Brain pericyte (primary cell): ENCODE results near the gene MFAP2.
"Not testable (repeated sequence)": the region's sequence is repeated elsewhere in the genome, so short reads cannot be mapped to it uniquely, and the experiment has no call there.

Source experiments
- DNase-seq: peaks from one replicate; pipeline ENCODE4 v3.0.0-alpha.2; 2012; ENCODE audit warnings: low read depth, low spot score

Gene MFAP2

DNA sequence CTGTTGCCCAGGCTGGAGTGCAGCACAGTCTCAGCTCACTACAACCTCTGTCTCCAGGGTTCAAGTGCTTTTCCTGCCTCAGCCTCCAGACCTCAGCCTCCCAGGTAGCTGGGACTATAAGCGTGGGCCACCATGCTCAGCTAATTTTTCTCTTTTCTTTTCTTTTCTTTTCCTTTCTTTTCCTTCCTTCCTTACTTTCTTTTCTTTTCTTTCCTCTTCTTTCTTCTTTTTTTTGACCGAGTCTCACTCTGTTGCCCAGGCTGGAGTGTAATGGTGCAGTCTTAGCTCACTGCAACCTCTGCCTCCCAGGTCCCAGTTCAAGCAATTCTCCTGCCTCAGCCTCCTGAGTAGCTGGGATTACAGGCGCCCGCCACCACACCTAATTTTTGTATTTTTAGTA is 16.3 kb downstream of the MFAP2 start:
- not testable (repeated sequence) for DNase-seq

DNA sequence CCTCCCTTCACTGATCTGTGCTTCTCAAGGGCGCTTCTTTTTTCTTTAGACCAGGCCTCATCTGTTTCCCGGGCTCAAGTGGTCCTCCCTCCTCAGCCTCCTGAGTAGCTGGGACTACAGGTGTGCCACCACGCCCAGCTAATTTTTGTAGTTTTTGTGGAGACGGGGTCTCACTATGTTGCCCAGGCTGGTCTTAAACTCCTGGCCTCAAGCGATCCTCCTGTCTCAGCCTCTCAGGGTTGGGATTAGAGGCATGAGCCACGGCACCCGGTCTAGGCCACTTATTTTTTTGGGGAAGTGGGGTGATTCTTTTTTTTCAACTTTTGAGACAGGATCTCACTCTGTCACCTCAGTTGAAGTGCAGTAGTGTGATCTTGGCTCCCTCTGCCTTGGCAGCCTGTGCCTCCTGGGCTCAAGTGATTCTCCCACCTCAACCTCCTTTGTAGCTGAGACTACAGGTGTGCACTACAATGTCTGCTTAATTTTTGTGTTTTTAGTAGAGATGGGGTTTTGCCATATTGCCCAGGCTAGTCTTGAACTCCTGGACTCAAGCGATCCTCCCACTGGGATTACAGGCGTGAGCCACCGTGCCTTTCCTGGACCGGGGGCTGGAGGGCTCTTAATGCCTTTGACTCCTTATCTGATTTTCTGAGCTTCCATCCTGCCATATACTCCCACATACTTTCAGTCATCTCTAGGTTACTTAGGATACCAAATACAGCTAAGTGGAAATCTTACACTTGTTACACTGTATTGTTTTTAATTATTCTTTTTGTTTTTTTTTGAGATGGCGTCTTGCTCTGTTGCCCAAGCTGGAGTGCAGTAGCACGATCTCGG is 18.9 kb downstream of the MFAP2 start:
- DNase-seq: no peak

DNA sequence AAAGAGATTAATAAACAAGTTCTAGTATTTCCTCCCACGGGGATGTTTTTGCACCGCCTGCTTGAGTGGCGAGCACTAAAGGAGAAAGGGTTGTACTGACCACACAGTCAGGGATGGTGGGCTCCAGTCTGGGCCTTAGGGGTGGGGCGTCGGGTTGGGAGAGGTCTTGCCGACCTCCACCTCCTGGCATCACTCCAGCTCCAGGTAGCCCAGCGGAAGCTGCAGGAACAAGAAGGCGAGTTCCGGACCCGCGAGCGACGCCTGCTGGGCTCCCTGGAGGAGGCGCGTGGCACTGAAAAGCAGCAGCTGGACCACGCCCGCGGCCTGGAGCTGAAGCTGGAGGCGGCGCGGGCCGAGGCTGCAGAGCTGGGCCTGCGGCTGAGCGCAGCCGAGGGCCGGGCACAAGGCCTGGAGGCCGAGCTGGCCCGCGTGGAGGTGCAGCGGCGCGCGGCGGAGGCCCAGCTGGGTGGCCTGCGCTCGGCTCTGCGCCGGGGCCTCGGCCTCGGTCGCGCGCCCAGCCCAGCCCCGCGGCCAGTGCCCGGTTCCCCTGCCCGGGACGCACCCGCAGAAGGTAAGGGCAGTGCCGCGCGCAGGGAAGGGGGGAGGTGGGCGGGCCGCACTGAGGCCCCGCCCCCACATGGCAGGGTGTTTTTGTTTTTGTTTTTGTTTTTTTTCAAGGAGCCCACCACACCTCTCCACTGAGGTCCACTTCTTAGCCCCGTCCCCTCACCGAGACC is 19.7 kb downstream of the MFAP2 start:
- DNase-seq: no peak

DNA sequence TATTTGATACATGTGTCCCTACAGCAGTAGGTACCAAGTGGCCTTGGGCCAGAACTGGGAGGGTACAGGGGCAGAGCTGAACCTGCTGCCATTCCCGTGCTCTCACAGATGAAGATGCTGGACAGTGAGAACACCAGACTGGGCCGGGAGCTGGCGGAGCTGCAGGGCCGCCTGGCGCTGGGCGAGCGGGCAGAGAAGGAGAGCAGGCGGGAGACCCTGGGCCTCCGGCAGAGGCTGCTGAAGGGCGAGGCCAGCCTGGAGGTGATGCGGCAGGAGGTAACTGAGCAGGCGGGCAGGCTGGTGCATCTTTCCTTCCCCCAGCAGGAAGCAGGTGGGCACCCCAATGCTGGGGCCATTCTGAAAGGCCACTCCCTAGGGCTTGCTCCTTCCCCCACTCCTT is 21.9 kb downstream of the MFAP2 start:
- no peak for DNase-seq

DNA sequence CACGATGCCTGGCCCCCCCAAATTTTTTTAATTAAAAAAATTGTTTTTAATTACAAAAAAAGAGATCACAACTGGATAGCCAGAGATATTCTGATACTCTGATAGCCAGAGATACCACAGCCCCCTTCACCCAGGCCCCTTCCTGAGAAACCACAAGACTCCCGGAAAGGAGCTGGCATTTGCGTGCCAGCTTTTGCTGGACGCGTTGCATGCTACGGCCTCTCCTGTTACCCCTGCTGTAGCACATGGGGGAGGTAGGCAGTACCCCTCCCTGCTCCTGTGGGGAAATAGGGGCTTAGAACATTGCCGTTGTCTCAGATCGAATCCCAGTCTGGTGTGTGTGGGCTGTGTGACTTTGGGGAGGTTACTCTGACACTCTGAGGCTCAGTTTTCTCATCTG is 22.7 kb downstream of the MFAP2 start:
- no peak for DNase-seq

DNA sequence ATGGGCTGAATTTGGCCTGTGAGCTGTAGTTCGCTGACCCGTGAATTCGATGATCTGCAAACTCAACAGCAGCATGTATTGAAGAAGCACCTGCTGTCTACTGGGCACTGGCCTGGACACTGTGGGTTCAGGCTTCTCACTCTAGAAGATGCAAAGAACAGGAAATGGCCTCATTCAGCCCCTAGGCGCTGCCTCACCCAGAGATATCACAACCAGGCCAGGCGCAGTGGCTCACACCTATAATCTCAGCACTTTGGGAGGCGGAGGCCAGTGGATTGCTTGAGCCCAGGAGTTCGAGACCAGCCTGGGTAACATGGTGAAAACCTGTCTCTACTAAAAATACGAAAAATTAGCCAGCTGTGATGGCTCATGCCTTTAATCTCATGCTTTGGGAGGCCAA is 23.6 kb downstream of the MFAP2 start:
- DNase-seq: no peak

DNA sequence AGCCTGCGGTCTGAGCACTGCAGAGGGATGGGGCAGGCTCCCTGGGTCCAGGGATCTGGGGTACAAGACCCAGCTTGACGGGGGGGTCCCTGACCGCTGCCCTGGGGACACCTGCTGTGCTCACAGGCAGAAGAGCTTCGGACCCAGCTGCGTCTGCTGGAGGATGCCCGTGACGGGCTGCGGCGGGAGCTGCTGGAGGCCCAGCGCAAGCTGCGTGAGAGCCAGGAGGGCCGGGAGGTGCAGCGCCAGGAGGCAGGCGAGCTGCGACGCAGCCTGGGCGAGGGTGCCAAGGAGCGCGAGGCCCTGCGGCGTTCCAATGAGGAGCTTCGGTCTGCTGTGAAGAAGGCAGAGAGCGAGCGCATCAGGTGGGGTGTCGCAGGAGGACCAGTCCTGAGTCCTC is 25.2 kb downstream of the MFAP2 start:
- DNase-seq: no peak

DNA sequence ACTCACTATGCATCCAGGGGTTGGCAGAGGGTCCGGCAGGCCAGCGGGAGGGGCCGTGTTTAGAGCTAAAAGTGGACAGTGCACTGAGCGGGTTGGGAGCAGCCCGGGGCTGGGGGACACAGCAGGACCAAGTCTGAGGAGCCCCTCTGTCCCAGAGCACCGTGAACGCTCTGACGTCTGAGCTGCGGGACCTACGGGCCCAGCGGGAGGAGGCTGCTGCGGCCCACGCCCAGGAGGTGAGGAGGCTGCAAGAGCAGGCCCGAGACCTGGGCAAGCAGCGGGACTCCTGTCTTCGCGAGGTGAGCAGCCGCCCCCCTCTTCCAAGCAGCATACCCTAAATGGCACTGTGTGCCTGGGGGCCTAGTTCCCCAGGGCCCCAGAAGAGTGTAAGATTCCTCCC is 25.8 kb downstream of the MFAP2 start:
- DNase-seq: no peak

DNA sequence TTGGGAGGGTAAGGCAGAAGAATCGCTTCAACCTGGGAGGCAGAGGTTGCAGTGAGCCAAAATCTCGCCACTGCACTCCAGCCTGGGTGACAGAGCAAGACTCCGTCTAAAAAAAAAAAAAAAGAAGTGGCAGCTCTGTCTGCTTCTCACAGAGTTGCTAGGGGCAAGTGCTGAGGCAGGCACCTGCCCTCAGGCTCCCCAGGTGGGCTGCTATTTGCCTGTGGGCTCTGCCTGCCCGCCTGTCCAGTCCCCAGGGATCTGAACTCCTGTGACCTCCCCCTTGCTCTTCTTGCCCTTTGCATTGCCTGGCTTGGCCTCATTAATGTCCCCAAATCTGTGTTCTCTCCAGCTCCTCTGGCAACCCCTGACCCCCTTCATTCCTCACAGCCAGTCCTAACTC is 28.0 kb downstream of the MFAP2 start:
- not testable (repeated sequence) for DNase-seq

DNA sequence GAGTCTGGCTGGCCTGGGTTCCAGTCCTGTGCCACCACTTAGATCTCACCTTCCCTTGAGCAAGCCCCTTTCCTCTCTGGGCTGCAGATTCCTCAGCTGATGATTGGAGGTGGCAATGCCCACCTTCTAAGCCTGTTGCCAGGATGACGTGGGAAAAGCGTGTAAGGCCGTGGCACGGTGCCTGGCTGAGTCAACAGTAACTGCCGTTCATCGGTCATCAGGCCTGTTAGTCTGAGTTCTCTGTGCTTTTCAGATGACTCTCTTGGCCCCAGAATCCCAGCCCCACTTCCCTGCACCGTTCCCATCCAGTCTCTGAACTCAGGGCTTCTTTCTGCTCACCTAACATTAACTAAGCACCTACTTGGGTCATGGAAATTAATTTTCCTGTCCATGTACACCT is 31.4 kb downstream of the MFAP2 start:
- not testable (repeated sequence) for DNase-seq

DNA sequence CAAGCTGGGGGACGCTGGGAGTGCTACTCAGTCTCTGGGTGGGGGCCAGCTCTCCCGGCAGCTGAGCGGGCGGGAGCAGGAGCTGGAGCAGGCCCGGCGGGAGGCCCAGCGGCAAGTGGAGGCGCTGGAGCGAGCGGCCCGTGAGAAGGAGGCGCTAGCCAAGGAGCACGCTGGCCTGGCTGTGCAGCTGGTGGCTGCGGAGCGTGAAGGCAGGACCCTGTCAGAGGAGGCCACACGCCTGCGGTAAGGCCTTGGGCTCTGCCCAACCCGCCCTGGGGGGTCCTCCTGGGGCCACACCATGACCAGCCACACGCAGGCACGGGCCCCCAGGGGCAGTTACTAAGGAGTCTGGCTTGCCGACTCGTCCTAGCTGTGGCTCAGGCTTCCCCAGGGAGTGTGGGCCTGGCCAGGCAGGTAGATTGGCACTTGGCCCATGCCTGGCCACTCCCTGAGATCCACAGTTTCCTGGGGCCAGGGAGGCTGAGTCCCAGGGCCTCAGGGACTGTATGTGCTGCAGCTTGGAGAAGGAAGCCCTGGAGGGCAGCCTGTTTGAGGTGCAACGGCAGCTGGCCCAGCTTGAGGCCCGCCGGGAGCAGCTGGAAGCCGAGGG is 32.0 kb downstream of the MFAP2 start:
- DNase-seq: not testable (repeated sequence)

DNA sequence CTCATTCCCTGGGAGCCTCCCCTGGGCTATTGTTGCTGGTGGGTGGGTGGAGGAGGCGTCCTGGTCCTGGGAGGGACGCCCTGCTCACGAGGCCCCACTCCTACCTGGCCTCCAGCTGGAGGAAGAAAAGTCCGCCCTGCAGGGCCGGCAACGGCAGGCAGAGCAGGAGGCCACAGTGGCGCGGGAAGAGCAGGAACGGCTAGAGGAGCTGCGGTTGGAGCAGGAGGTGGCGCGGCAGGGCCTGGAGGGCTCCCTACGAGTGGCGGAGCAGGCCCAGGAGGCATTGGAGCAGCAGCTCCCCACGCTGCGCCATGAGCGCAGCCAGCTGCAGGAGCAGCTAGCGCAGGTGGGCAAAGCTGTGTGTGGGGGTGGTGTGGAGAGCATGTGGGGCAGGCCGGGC is 33.8 kb downstream of the MFAP2 start:
- DNase-seq: no peak

DNA sequence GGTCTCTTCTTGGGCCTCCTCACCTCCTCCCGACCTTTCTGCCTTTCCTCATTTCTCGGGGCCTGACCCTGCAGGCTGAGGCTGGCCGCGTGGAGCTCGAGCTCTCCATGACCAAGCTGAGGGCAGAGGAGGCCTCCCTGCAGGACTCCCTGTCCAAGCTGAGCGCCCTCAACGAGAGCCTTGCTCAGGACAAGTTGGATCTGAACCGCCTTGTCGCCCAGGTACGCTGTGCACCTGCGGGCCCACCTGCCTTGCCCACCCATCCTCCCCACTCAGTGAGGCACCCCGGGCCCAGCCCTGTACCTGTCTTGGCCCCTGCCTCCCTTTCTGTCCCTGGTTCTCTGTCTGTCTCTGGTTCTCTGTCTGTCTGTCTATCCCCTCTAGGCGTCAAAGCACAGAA is 34.2 kb downstream of the MFAP2 start:
- not testable (repeated sequence) for DNase-seq

DNA sequence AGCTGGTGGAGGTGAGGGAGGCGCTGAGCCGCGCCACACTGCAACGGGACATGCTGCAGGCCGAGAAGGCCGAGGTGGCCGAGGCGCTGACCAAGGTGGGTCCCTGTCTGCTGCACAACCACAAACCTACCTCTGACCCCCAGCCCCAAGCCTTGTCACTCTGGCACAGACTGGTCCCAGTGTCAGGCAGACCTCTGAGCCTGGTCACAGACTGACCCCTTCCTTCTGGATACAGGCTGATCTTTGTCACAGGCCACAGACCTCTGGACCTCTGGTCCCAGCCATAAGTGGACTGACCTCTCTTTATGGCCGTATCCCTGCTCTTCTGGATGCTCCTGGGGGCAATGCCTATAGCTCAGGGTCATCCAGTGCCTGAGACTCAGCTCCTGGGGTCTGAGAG is 34.9 kb downstream of the MFAP2 start:
- not testable (repeated sequence) for DNase-seq

DNA sequence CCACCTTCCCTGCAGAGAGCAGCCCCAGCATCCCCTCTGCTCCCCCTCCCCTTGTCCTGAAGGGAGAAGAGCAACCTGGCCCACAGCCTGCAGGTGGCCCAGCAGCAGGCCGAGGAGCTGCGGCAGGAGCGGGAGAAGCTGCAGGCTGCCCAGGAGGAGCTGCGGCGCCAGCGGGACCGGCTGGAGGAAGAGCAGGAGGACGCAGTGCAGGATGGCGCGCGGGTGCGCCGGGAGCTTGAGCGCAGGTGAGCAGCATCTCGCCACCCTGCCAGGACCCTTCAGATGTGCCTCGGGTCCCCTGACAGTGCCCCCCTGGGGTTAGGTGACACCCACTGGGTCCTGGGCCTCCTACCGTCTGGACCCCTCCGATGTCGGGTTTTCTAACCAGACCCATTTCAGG is 36.4 kb downstream of the MFAP2 start:
- DNase-seq: no peak

DNA sequence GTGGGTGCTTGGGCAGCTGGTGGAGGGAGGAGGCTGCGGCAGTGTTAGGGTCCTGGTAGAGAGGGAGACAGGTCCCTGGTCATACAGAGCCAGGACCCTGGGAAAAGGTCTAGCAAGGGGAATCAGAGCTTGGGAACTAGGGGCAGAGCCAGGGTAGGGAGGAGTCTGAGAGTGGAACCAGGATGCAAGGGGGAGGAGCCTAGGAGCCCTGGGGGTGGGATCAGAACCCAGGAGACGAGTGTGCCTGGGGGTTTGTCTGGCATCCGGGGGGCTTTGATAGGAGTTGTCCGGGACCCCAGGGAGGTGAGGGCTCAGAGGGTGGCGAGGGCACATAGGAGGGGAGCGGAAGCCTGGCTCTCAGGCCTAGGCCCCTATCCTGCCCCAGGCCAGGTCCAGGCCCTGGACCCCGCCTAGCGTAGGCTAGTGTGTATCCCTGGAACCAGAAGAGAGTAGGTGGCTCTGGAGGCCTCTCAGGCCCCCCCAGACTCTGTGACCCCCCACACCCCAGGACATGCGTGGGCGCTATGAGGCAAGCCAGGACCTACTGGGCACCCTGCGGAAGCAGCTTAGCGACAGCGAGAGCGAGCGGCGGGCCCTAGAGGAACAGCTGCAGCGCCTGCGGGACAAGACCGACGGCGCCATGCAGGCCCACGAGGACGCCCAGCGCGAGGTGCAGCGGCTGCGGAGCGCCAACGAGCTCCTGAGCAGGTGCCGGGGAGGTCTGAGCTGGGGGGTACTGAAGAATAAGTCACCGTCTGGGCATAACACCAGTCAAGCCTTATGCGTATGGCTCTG is 40.8 kb downstream of the MFAP2 start:
- DNase-seq: not testable (repeated sequence)

DNA sequence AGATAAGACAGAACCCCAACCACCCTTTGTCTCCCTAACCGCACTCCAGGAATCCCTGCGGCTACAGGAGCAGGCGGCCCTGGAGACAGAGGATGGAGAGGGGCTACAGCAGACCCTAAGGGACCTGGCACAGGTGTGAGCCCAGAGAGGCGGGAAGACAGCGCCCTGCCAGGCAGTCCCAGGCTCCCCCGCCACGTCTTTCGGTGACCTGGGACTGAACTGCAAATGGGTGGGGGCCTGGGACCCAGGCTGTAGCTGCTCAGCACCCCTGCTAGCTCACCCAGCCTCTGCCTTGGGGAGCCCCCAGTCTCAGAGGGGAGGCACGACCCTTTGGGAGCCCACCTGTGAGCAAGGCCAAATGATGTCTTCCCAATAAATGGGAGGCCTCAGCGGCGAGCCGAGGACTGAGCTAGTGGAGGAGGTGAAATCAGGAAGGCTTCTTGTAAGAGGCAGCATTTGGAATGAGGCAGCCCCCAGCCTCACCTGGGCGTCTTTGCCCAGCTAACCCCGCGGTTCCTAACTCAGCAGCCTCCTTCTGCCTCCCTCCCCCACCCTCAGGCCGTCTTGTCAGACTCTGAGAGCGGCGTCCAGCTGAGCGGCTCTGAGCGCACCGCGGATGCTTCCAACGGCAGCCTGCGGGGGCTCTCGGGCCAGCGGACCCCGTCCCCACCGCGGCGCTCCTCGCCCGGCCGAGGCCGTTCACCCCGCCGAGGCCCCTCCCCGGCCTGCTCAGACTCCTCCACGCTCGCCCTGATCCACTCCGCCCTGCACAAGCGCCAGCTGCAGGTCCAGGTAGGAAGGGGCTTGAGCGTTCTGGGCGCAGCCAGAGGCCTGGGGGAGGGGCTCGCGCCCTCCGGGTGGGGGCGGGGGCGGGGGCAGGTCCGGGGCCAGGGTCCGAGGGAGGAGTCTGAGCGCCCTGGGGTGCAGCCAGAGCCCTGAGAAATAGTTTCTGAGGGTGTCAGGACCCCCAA is 41.8 kb downstream of the MFAP2 start:
- no peak for DNase-seq

DNA sequence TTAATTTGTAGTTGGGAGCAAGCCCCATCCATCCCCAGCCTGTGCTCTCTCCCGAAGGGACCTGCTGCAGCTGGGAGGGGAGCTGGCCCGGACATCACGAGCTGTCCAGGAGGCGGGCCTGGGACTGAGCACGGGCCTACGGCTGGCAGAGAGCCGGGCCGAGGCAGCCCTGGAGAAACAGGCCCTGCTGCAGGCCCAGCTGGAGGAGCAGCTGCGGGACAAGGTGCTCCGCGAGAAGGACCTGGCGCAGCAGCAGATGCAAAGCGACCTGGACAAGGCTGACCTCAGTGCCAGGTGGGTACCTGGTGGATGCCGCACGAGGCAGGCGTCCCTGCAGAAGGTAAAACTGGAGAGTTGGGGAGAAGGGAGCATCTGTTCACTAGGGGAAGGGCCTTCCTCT is 43.8 kb downstream of the MFAP2 start:
- DNase-seq: not testable (repeated sequence)

DNA sequence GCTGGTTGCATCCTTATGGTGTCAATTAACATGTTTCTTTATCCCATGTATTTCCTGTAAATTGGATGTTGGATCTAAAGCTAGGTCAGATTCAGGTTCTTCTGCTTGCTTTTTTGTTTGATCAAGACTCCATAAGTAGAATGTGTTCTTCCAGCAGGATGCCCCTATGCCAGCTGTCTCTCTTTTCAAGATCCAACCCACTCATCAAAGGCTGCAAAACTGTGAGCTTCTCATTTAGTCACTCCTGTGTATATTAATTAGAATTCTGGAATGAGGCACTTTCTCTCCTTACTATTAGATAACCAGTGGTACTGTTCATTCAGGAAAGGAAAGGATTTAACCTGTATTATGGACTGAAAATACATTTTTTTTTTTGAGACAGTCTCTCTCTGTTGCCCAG is 46.5 kb downstream of the MFAP2 start:
- DNase-seq: not testable (repeated sequence)

DNA sequence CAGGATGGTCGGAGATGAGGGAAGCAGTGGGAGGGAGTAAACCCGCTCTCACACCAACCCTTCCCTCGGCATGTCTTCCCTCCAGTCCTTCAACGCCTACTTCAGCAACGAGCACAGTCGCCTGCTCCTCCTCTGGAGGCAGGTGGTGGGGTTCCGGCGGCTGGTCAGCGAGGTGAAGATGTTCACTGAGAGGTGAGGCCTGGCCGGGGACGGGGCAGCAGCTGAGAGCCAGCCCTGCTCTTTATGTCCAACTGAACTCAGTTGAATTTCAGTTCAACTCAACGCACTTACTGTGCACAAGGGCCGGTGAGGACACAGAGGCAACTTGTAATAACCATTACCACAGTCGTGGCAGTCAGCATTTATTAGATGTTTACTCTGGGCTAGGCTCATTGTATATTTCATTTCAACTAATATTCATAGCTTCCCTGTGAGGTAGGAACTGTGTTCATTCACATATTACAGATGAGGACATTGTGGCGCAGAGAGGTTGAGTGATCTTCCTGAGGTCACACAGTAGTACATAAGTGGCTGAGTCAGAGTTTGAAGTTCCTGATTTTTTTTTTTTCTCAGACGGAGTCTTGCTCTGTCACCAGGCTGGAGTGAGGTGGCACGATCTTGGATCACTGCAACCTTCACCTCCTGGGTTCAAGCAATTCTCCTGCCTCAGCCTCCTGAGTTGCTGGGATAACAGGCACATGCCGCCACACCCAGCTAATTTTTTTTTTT is 49.0 kb downstream of the MFAP2 start:
- not testable (repeated sequence) for DNase-seq
